Transverse colon (tissue), 4 donors: Measurements from ENCODE around the gene PPP4C. TPM values are rescaled to one million over a fixed set of nuclear protein-coding genes. Genes with fewer than 3 reads are reported as not detected.
"Not testable (repeated sequence)": the region's sequence is repeated elsewhere in the genome, so short reads cannot be mapped to it uniquely, and the experiment has no call there.

ENCODE experiments used
- DNase-seq: peaks from one replicate; pipeline ENCODE4 v3.0.0-alpha.2; 2019
- H3K27ac ChIP-seq, 4 donors: fragments of 200-600 bp; sonication (generic); 2 replicates each; pipeline ENCODE4 v1.5.1; 2016 to 2018; ENCODE audit warnings: inconsistent platforms in 4 of 4
- H3K27me3 ChIP-seq: fragments of 200-600 bp; sonication (generic); 2 replicates; pipeline ENCODE4 v1.5.1; 2017; ENCODE audit warnings: inconsistent platforms
- H3K36me3 ChIP-seq, 4 donors: fragments of 200-600 bp; sonication (generic); 2 replicates each; pipeline ENCODE4 v1.5.1; 2017 to 2019; ENCODE audit warnings: inconsistent platforms in 4 of 4
- H3K4me1 ChIP-seq, 4 donors: fragments of 200-600 bp; sonication (generic); 2 replicates each; pipeline ENCODE4 v1.5.1; 2017 to 2020; ENCODE audit warnings: inconsistent platforms in 4 of 4
- H3K4me3 ChIP-seq, 4 donors: fragments of 200-600 bp; sonication (generic); 1 replicate in 1 of 4; 2 replicates in 3 of 4; pipeline versions ENCODE4 v1.5.1 to v1.6.1; 2017 to 2019; ENCODE audit warnings: inconsistent platforms in 4 of 4
- H3K9me3 ChIP-seq, 2 donors: fragments of 200-600 bp; sonication (generic); 2 replicates each; pipeline ENCODE4 v1.5.1; 2017 to 2019; ENCODE audit warnings: inconsistent platforms in 2 of 2
- EP300 ChIP-seq: sonication (generic); formaldehyde crosslinking; IDR thresholded peaks from one replicate; pipeline ENCODE4 v1.6.1; 2017; ENCODE audit warnings: antibody characterized with exemption, low read depth
- POLR2A ChIP-seq: fragments of 450-650 bp; IDR thresholded peaks from one replicate; pipeline ENCODE4 v1.6.1; 2016; ENCODE audit warnings: antibody characterized with exemption, mild to moderate bottlenecking, moderate library complexity
- POLR2AphosphoS5 ChIP-seq, 3 donors: sonication (generic); formaldehyde crosslinking; IDR thresholded peaks; one replicate each; pipeline ENCODE4 v1.6.1; 2016; ENCODE audit warnings: antibody characterized with exemption in 3 of 3
- WGBS, 2 donors: methylation state at CpG; one replicate each; pipeline ENCODE4 v1.1.5; 2018; ENCODE audit warnings: low coverage in 1 of 2; 5-methylcytosine and 5-hydroxymethylcytosine counted together
- in situ Hi-C, 4 donors: fragments of 200-750 bp; cut with MboI; loops; one replicate each; pipeline versions ENCODE4 v1.15.0 to v1.15.1; 2017; ENCODE audit warnings: low sequenced_read_pairs in 3 of 4, low pct_ligation_motif_present in 1 of 4, low pct_unique_long_range_greater_than_20kb in 1 of 4
- intact Hi-C: fragments of 100-400 bp; cut with DNase I; formaldehyde crosslinking; loops from one replicate; pipeline ENCODE4 v1.15.1; 2023; ENCODE audit warnings: low total_unique reads
- total RNA-seq, 4 donors: library from RNA; depleted of rRNA; stranded (reverse); fragments of >200 nt; gene quantifications; one replicate each; pipeline ENCODE4 v1.1.0, GENCODE V29; 2016
- TF ChIP-seq, protein P1 (sequence below), 5 experiments: fragments of 200-600 bp in 3 of 5; fragments of 450-650 bp in 2 of 5; sonication (generic) in 3 of 5; IDR thresholded peaks; 1 replicate in 2 of 5; 2 replicates in 3 of 5; pipeline ENCODE4 v1.5.1; 2016 to 2017; ENCODE audit warnings: antibody characterized with exemption in 5 of 5, inconsistent platforms in 3 of 5, mild to moderate bottlenecking in 2 of 5, moderate library complexity in 1 of 5

The PPP4C gene
- total RNA-seq, 4 donors from 2014 or later, result 17.7 to 92.3 (median 74.3) TPM

- no peak overlapping the region for H3K4me3 ChIP-seq
- intact Hi-C loops (no loop called here), in situ Hi-C loops (loop anchor here in 1 of 4 donors (25.0 kb wide), 1 partner anchor 145 kb away; the partner anchor contains the start of gene SEZ6L2)
- peaks cover 91% of the 10 kb centered on the region for H3K27me3 ChIP-seq
- no peaks in the 10 kb centered on the region for H3K36me3 ChIP-seq
- H3K4me1 ChIP-seq, result peaks cover 0 to 9% (median 4%) of the 10 kb centered on the region in 4 donors
- TF ChIP-seq, protein P1, sequence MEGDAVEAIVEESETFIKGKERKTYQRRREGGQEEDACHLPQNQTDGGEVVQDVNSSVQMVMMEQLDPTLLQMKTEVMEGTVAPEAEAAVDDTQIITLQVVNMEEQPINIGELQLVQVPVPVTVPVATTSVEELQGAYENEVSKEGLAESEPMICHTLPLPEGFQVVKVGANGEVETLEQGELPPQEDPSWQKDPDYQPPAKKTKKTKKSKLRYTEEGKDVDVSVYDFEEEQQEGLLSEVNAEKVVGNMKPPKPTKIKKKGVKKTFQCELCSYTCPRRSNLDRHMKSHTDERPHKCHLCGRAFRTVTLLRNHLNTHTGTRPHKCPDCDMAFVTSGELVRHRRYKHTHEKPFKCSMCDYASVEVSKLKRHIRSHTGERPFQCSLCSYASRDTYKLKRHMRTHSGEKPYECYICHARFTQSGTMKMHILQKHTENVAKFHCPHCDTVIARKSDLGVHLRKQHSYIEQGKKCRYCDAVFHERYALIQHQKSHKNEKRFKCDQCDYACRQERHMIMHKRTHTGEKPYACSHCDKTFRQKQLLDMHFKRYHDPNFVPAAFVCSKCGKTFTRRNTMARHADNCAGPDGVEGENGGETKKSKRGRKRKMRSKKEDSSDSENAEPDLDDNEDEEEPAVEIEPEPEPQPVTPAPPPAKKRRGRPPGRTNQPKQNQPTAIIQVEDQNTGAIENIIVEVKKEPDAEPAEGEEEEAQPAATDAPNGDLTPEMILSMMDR (IDR thresholded peaks at IDR 0.05), result peak; percentile 57 to 71 (median 69)
- TF ChIP-seq POLR2A (no peak), EP300 (no peak)
- H3K9me3 ChIP-seq, result no peaks in the 10 kb centered on the region
- 27 to 36% methylated on average over 9 to 12 of the region's 12 CpGs for WGBS, 2 donors
- peak; percentile 57 for DNase-seq
- H3K27ac ChIP-seq, result no peak overlapping the region
These were observed 43.5 kb upstream of the PPP4C start for GRCh38 chr16:30032083-30032819.

DNA sequence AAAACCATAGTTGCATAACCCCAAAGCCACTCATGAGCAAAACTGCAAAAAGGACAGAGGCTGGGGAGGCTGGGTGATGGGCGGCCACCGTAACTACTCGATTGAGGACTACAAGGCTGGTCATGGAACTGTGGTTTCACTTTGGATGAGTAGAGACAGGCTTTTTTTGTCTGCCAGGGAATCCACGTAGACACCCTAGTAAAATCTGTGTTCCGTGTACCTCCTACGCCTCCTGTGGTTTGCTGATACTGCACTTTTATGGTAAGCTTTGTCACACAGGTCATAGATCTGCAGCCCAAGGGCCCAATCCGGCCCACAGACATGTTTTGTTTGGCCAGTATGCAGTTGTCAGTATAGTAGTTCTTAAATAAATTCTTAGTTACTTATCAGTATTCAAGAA lies 42.5 kb upstream of the PPP4C start:
- TF ChIP-seq, protein P1 (IDR thresholded peaks at IDR 0.05), result no peak
- no peak for TF ChIP-seq POLR2AphosphoS5 (IDR thresholded peaks at IDR 0.05)
- Histone ChIP-seq H3K27ac (no peak overlapping the region), H3K4me3 (no peak overlapping the region), H3K27me3 (peaks cover 80% of the 10 kb centered on the region), H3K36me3 (no peaks in the 10 kb centered on the region), H3K9me3 (no peaks in the 10 kb centered on the region), H3K4me1 (peaks cover 0 to 9% (median 4%) of the 10 kb centered on the region in 4 donors)
- in situ Hi-C loops, result loop anchor here in 1 of 4 donors (25.0 kb wide), 1 partner anchor 146 kb away; the partner anchor contains the start of gene SEZ6L2
- 53 to 57% methylated on average over 7 of the region's 7 CpGs for WGBS, 2 donors
- intact Hi-C loops, result no loop called here
- DNase-seq, result no peak

DNA sequence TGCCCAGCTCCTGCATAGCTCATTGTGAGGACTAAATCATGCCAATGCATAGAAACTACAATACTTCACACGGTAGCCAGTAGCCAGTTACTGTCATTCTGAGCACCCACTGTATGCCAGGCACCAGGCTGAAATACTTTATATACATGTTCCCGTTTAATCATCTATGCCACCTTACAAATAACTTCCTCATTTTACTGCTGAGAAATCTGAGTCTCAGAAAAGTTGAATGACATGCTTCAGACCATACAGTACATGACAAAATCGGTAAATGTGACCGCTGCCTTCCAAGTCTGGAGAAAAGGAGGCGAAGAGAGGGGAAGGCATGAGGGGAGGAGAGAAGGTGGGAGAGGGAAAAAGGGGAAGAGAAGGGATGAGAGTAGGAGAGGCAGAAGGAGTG lies 35.6 kb upstream of the PPP4C start:
- in situ Hi-C loops, result loop anchor here in 1 of 4 donors (25.0 kb wide), 1 partner anchor 153 kb away; the partner anchor contains the start of gene SEZ6L2
- no peaks in the 10 kb centered on the region for H3K9me3 ChIP-seq
- H3K27me3 ChIP-seq, result peaks cover 45% of the 10 kb centered on the region
- DNase-seq, result no peak
- no peaks in the 10 kb centered on the region for H3K4me1 ChIP-seq
- H3K36me3 ChIP-seq, result no peaks in the 10 kb centered on the region
- TF ChIP-seq POLR2AphosphoS5 (IDR thresholded peaks at IDR 0.05) (no peak), EP300 (no peak), POLR2A (no peak)
- TF ChIP-seq, protein P1 (IDR thresholded peaks at IDR 0.05), result no peak
- H3K4me3 ChIP-seq, result no peak overlapping the region
- intact Hi-C loops, result no loop called here
- H3K27ac ChIP-seq, result no peak overlapping the region
- WGBS, 2 donors, result 55 to 77% methylated on average over 3 to 5 of the region's 5 CpGs

GRCh38 chr16:30040690-30041089 lies 35.1 kb upstream of the PPP4C start:
- peaks cover 40% of the 10 kb centered on the region for H3K27me3 ChIP-seq
- intact Hi-C loops, result not testable (repeated sequence)
- WGBS, 2 donors, result 29 to 87% methylated on average over 1 to 5 of the region's 5 CpGs

More at GRCh38 chr16:30040690-30041089, 35.1 kb upstream of the PPP4C start:
- H3K4me1 ChIP-seq, H3K4me3 ChIP-seq, H3K9me3 ChIP-seq, H3K27ac ChIP-seq, H3K36me3 ChIP-seq, DNase-seq: not testable (repeated sequence)
- in situ Hi-C loops, result loop anchor here in 1 of 4 donors (25.0 kb wide), 1 partner anchor 153 kb away; the partner anchor contains the start of gene SEZ6L2
